K562 (cell line): ENCODE data around the gene LRMDA. TPM values are rescaled to one million over a fixed set of nuclear protein-coding genes. Genes with fewer than 3 reads are reported as not detected.

Experiments
- ATAC-seq: fragments of 200-7000 bp; cut with Tn5 transposase; 3 replicates; pipeline ENCODE4 v1.9.1; 2020; ENCODE audit warnings: moderate library complexity
- BruUV-seq: library from RNA; stranded (reverse); fragments of 400-500 nt; replicated peaks from 2 replicates; lab custom pipeline; 2021; lab: Mats Ljungman, UMichigan
- CTCF ChIA-PET: fragments of 300-600 bp; formaldehyde crosslinking; extraction: SDS; loops from one replicate; lab custom pipeline; 2021; ENCODE audit warnings: low intra/inter-chr PET ratio; lab: Yijun Ruan, JAX
- POLR2A ChIA-PET: fragments of 300-600, 350-650 bp; sonication (Branson Sonifier 250); formaldehyde crosslinking; extraction: SDS; loops from one replicate; lab custom pipeline; 2021; ENCODE audit warnings: antibody characterized with exemption, inconsistent platforms; lab: Yijun Ruan, JAX
- DNase-seq, 4 experiments: peaks; one replicate each; pipeline versions ENCODE4 v3.0.0 to v3.0.0-alpha.2; 2011 to 2018; ENCODE audit warnings: low spot score in 3 of 4, mixed read lengths in 3 of 4; ENCODE audit errors: extremely low read depth in 1 of 4
- FAIRE-seq: peaks from 2 replicates; lab custom pipeline; 2011; peaks lifted over from hg19 to GRCh38; lab: Jason Lieb, UNC
- H2AFZ ChIP-seq: 2 replicates; pipeline ENCODE4 v1.6.0; 2011; ENCODE audit warnings: low read depth, low read length, control low read depth, inconsistent platforms
- H3K27ac ChIP-seq: fragments of 200-600 bp; 3 replicates; pipeline ENCODE4 v1.8.0; 2011; ENCODE audit warnings: low read depth, mild to moderate bottlenecking, control low read depth, inconsistent platforms, low read length, moderate library complexity, mixed read lengths; ENCODE audit errors: extremely low read depth
- H3K27me3 ChIP-seq, 2 experiments: fragments of 300-600 bp in 1 of 2; 2 replicates in 1 of 2; 3 replicates in 1 of 2; pipeline versions ENCODE4 v1.6.0 to v1.8.0; 2011; ENCODE audit warnings: inconsistent platforms in 2 of 2, low read length in 2 of 2, mild to moderate bottlenecking in 1 of 2, mixed read lengths in 1 of 2, moderate library complexity in 1 of 2; ENCODE audit not compliant: control insufficient read depth in 2 of 2, insufficient read depth in 2 of 2
- H3K36me3 ChIP-seq: fragments of 300-600 bp; 3 replicates; pipeline ENCODE4 v1.8.0; 2011; ENCODE audit warnings: mild to moderate bottlenecking, low read length, inconsistent platforms; ENCODE audit not compliant: control insufficient read depth, insufficient read depth
- H3K4me1 ChIP-seq, 2 experiments: fragments of 200-600 bp in 1 of 2; replicated peaks in 1 of 2; 2 replicates in 1 of 2; 3 replicates in 1 of 2; pipeline versions ENCODE4 v1.5.1 to v1.8.0; 2011; ENCODE audit warnings: inconsistent platforms in 2 of 2, low read length in 2 of 2, mild to moderate bottlenecking in 1 of 2, mixed read lengths in 1 of 2, moderate library complexity in 1 of 2; ENCODE audit not compliant: control insufficient read depth in 2 of 2, insufficient read depth in 2 of 2
- H3K4me2 ChIP-seq: 2 replicates; pipeline ENCODE4 v1.6.1; 2011; ENCODE audit warnings: low read length, control low read depth, inconsistent platforms, mixed read lengths; ENCODE audit not compliant: insufficient read depth
- H3K4me3 ChIP-seq: fragments of 200-600 bp; sonication (generic), shearing (Covaris generic); 2 replicates; pipeline ENCODE4 v1.5.1; 2016; ENCODE audit warnings: control low read depth, inconsistent platforms
- H3K79me2 ChIP-seq: fragments of 200-600 bp; 3 replicates; pipeline ENCODE4 v1.8.0; 2011; ENCODE audit warnings: low read length, inconsistent platforms; ENCODE audit not compliant: control insufficient read depth, insufficient read depth
- H3K9ac ChIP-seq, 2 experiments: 2 replicates each; pipeline versions ENCODE4 v1.6.0 to v1.6.1; 2011; ENCODE audit warnings: low read depth in 2 of 2, low read length in 2 of 2, control low read depth in 1 of 2, inconsistent platforms in 1 of 2, mild to moderate bottlenecking in 1 of 2, mixed read lengths in 1 of 2; ENCODE audit not compliant: insufficient read depth in 1 of 2
- H3K9me1 ChIP-seq: one replicate; pipeline ENCODE4 v1.6.0; 2011; ENCODE audit warnings: inconsistent platforms, mild to moderate bottlenecking, low read length, moderate library complexity; ENCODE audit not compliant: control insufficient read depth, insufficient read depth
- H3K9me3 ChIP-seq: replicated peaks from 2 replicates; pipeline ENCODE4 v1.5.1; 2011; ENCODE audit warnings: low read depth, low read length, inconsistent platforms; ENCODE audit not compliant: control insufficient read depth, insufficient read depth
- H4K20me1 ChIP-seq: replicated peaks from 2 replicates; pipeline ENCODE4 v1.6.1; 2011; ENCODE audit warnings: low read length, inconsistent platforms, mixed read lengths; ENCODE audit not compliant: control insufficient read depth, insufficient read depth
- CCAR2 ChIP-seq: fragments of 200-400 bp; formaldehyde crosslinking; IDR thresholded peaks from 2 replicates; pipeline ENCODE4 v1.6.1; 2017; ENCODE audit warnings: mild to moderate bottlenecking, low read depth, low read length
- COPS2 ChIP-seq: fragments of 450-650 bp; conservative IDR thresholded peaks from 2 replicates; pipeline ENCODE4 v1.6.1; 2016; ENCODE audit warnings: mild to moderate bottlenecking, moderate library complexity
- CREBBP ChIP-seq: IDR thresholded peaks from one replicate; pipeline ENCODE4 v1.6.1; 2012; ENCODE audit warnings: low read depth, mild to moderate bottlenecking, control low read depth, inconsistent platforms, low read length
- EGR1 ChIP-seq: fragments of 450-650 bp; conservative IDR thresholded peaks from 2 replicates; pipeline ENCODE4 v1.6.1; 2017; ENCODE audit warnings: mild to moderate bottlenecking
- MBD1 ChIP-seq: fragments of 250-450 bp; sonication (Bioruptor Pico); IDR thresholded peaks from 2 replicates; pipeline ENCODE4 v1.8.0; 2022; ENCODE audit warnings: inconsistent platforms
- NR2C2 ChIP-seq, 2 experiments: fragments of 200-800 bp in 1 of 2; sonication (Bioruptor generic) in 1 of 2; sonication (generic) in 1 of 2; formaldehyde crosslinking in 1 of 2; IDR thresholded peaks; 2 replicates each; pipeline versions ENCODE4 v1.6.1 to v1.8.0; 2016 to 2022; ENCODE audit warnings: mild to moderate bottlenecking in 1 of 2, missing compliant biosample characterization in 1 of 2, missing genetic modification characterization in 1 of 2, missing genetic modification reagents in 1 of 2
- WHSC1 ChIP-seq: IDR thresholded peaks from one replicate; pipeline ENCODE4 v1.6.1; 2012; ENCODE audit warnings: low read length, control low read depth, inconsistent platforms
- ZFP1 ChIP-seq: fragments of 450-650 bp; formaldehyde crosslinking; IDR thresholded peaks from 2 replicates; pipeline ENCODE4 v1.4.0; 2020; ENCODE audit warnings: mild to moderate bottlenecking, mixed read lengths
- ZNF445 ChIP-seq: fragments of 250-450 bp; sonication (Bioruptor Pico); IDR thresholded peaks from 2 replicates; pipeline ENCODE4 v1.4.0; 2020; ENCODE audit warnings: low read depth, mild to moderate bottlenecking, moderate library complexity
- ZNF551 ChIP-seq: fragments of 250-450 bp; sonication (Bioruptor Pico); IDR thresholded peaks from 2 replicates; pipeline ENCODE4 v1.5.0; 2021; ENCODE audit warnings: mild to moderate bottlenecking, moderate library complexity
- ZNF830 ChIP-seq: fragments of 250-450 bp; sonication (Bioruptor Pico); IDR thresholded peaks from 2 replicates; pipeline ENCODE4 v1.5.0; 2021; ENCODE audit warnings: mild to moderate bottlenecking
- WGBS: fragments of 100-300 bp; shearing (Covaris generic); methylation state at CpG from one replicate; pipeline ENCODE4 v1.1.6; 2016; ENCODE audit warnings: low coverage, mixed read lengths; ENCODE audit not compliant: insufficient coverage; ENCODE audit errors: missing lambda C conversion rate; 5-methylcytosine and 5-hydroxymethylcytosine counted together
- in situ Hi-C: fragments of 300-500 bp; cut with MboI; formaldehyde crosslinking; loops from 4 replicates; pipeline ENCODE4 v1.15.0; 2018; ENCODE audit warnings: inconsistent platforms, mixed read lengths
- intact Hi-C: fragments of 100-400 bp; cut with micrococcal nuclease; formaldehyde crosslinking; loops from 2 replicates; pipeline ENCODE4 v1.14.2; 2022
- polyA plus RNA-seq, 8 experiments: library from polyadenylated mRNA; depleted of rRNA in 4 of 8; stranded (reverse) in 5 of 8; unstranded in 3 of 8; fragments of >200 nt; fragmentation: Nextera tagmentation in 2 of 8; fragmentation: Illumina TruSeq in 1 of 8; extraction: Ambion mirVana in 2 of 8; extraction: Trizol in 1 of 8; gene quantifications; 2 replicates each; pipeline versions ENCODE4 v1.2.1 to v1.2.3, GENCODE V29; 2011 to 2014; ENCODE audit warnings: inconsistent platforms in 1 of 8, missing spikeins in 1 of 8
- total RNA-seq, 7 experiments: library from RNA; depleted of rRNA in 6 of 7; stranded (reverse); fragments of >200 nt in 6 of 7; fragmentation: Illumina TruSeq in 2 of 7; extraction: Trizol in 2 of 7; gene quantifications; 2 replicates each; pipeline versions ENCODE4 v1.2.1 to v1.2.3, GENCODE V29; 2011 to 2021; ENCODE audit warnings: low replicate concordance in 1 of 7
- TF ChIP-seq, protein P1 (sequence below), 2 experiments: fragments of 450-650 bp in 1 of 2; sonication (generic) in 1 of 2; formaldehyde crosslinking; conservative IDR thresholded peaks; 2 replicates each; pipeline versions ENCODE4 v1.4.0 to v1.8.1; 2020 to 2022; ENCODE audit warnings: mild to moderate bottlenecking in 1 of 2, missing genetic modification reagents in 1 of 2

The LRMDA gene
- total and polyA plus RNA-seq, 9 of the 15 experiments (the other 6 are each of a cell fraction or from before 2014, with no cell fraction given): 0.25 TPM; not detected in 8

DNA sequence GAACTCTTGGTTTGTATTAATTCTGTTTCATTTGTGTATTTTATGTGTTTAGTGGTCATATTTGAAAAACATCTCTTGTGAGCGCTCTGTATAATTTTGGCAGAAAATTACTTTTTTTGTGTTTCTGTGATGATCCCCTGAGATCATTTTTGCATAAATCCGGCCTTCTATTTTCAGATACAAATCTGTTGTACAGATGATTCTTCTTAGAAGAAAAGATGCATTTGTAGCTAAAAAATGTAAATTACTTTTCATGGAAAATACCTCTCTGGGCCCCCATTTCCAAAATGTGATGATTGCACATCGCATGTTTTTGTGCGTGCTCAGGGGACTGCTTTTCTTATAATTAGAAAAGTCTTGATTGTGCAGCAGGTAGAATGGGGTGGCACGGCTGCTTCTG, 395.4 kb downstream of the LRMDA start:
- Histone ChIP-seq H3K9me1 (no peaks in the 10 kb centered on the region), H3K9me3 (no peaks in the 10 kb centered on the region), H3K4me2 (no peak overlapping the region), H3K36me3 (no peaks in the 10 kb centered on the region), H3K79me2 (no peaks in the 10 kb centered on the region), H2AFZ (no peak overlapping the region), H3K4me1 (no peaks in the 10 kb centered on the region), H3K27ac (no peak overlapping the region)
- CTCF ChIA-PET: no interaction called here
- no TSS peak for BruUV-seq
- 4% methylated on average over 5 of the region's 5 CpGs for WGBS
- no peak for FAIRE-seq
- no peak for TF ChIP-seq ZNF445 (CRISPR knock-in tag)
- TF ChIP-seq CREBBP: no peak
- no peak for TF ChIP-seq CCAR2
- no peak for TF ChIP-seq ZFP1 (CRISPR knock-in tag)
- no peak for TF ChIP-seq ZNF551 (CRISPR knock-in tag)
- TF ChIP-seq, protein P1, sequence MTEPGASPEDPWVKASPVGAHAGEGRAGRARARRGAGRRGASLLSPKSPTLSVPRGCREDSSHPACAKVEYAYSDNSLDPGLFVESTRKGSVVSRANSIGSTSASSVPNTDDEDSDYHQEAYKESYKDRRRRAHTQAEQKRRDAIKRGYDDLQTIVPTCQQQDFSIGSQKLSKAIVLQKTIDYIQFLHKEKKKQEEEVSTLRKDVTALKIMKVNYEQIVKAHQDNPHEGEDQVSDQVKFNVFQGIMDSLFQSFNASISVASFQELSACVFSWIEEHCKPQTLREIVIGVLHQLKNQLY (CRISPR knock-in tag; conservative IDR thresholded peaks at IDR 0.05): no peak
- no peak for TF ChIP-seq ZNF830 (CRISPR knock-in tag)
- TF ChIP-seq MBD1 (CRISPR knock-in tag): no peak
- TF ChIP-seq COPS2: no peak
- no peak for TF ChIP-seq WHSC1
- no peak for TF ChIP-seq NR2C2 (CRISPR knock-in tag; IDR thresholded peaks at IDR 0.05)
- no peak for TF ChIP-seq NR2C2 (tag; IDR thresholded peaks at IDR 0.05)
- TF ChIP-seq EGR1: no peak
- TF ChIP-seq, all 486 proteins: peak for 0
- in situ Hi-C loops: no loop called here
- no peaks in the 10 kb centered on the region for H4K20me1 ChIP-seq
- POLR2A ChIA-PET: no interaction called here
- DNase-seq (no peak), ATAC-seq (no peak)
- intact Hi-C loops: no loop called here
- no peaks in the 10 kb centered on the region for H3K27me3 ChIP-seq
- H3K4me3 ChIP-seq: no peak overlapping the region
- no peak overlapping the region for H3K9ac ChIP-seq
